PC-9 (cell line): ENCODE measurements around the gene IMPDH2. TPM values are rescaled to one million over a fixed set of nuclear protein-coding genes. Genes with fewer than 3 reads are reported as not detected.

Experiments used
- BruUV-seq: library from RNA; stranded (reverse); fragments of 400-500 nt; replicated peaks from 2 replicates; lab custom pipeline; 2021; lab: Mats Ljungman, UMichigan
- CTCF ChIA-PET: fragments of 300-600 bp; sonication (Branson Sonifier 250); formaldehyde crosslinking; loops from one replicate; lab custom pipeline; 2022; ENCODE audit warnings: antibody characterized with exemption; lab: Charles Lee
- POLR2A ChIA-PET: fragments of 300-600 bp; sonication (Branson Sonifier 250); formaldehyde crosslinking; loops from one replicate; lab custom pipeline; 2022; ENCODE audit warnings: antibody characterized with exemption; ENCODE audit not compliant: unreplicated experiment; lab: Charles Lee
- DNase-seq, 2 experiments: peaks; one replicate each; pipeline versions ENCODE4 v3.0.0 to v3.0.0-alpha.2; 2015 to 2022; ENCODE audit warnings: mixed read lengths in 1 of 2
- H2AFZ ChIP-seq: fragments of 200-600 bp; sonication (generic); 2 replicates; pipeline ENCODE4 v1.8.1; 2017; ENCODE audit warnings: antibody characterized with exemption
- H3F3A ChIP-seq: fragments of 200-600 bp; sonication (generic); 2 replicates; pipeline ENCODE4 v1.8.1; 2017; ENCODE audit warnings: antibody characterized with exemption, mild to moderate bottlenecking, low read depth; ENCODE audit not compliant: insufficient read depth
- H3K27ac ChIP-seq: fragments of 200-600 bp; sonication (generic); 2 replicates; pipeline ENCODE4 v1.6.1; 2016; ENCODE audit warnings: mixed run types
- H3K27me3 ChIP-seq: fragments of 200-600 bp; sonication (generic); 2 replicates; pipeline ENCODE4 v1.6.1; 2016; ENCODE audit warnings: low read depth, mixed run types; ENCODE audit not compliant: insufficient read depth
- H3K36me3 ChIP-seq: fragments of 200-600 bp; sonication (generic); 2 replicates; pipeline ENCODE4 v1.6.1; 2016; ENCODE audit warnings: low read depth, mixed run types
- H3K4me1 ChIP-seq: fragments of 200-600 bp; sonication (generic); replicated peaks from 2 replicates; pipeline ENCODE4 v1.6.1; 2016; ENCODE audit warnings: mixed run types; ENCODE audit not compliant: insufficient read depth
- H3K4me2 ChIP-seq: fragments of 200-600 bp; sonication (generic); 2 replicates; pipeline ENCODE4 v1.6.1; 2017; ENCODE audit warnings: mixed run types
- H3K4me3 ChIP-seq: fragments of 200-600 bp; sonication (generic); 2 replicates; pipeline ENCODE4 v1.6.1; 2016; ENCODE audit warnings: mixed run types
- H3K79me2 ChIP-seq: fragments of 200-600 bp; sonication (generic); 2 replicates; pipeline ENCODE4 v1.6.1; 2017; ENCODE audit warnings: low read depth, mixed run types
- H3K9me2 ChIP-seq: fragments of 200-600 bp; sonication (generic); 2 replicates; pipeline ENCODE4 v1.8.1; 2017; ENCODE audit warnings: mild to moderate bottlenecking; ENCODE audit not compliant: insufficient read depth
- H3K9me3 ChIP-seq: fragments of 200-600 bp; sonication (generic); 2 replicates; pipeline ENCODE4 v1.8.1; 2016; ENCODE audit warnings: low read depth; ENCODE audit not compliant: insufficient read depth
- H4K20me1 ChIP-seq: fragments of 200-600 bp; sonication (generic); 2 replicates; pipeline ENCODE4 v1.8.1; 2017; ENCODE audit not compliant: insufficient read depth
- EZH2 ChIP-seq: fragments of 200-600 bp; sonication (generic); IDR thresholded peaks from 2 replicates; pipeline ENCODE4 v1.8.0; 2017; ENCODE audit warnings: antibody characterized with exemption, low read depth
- intact Hi-C: fragments of 100-400 bp; cut with micrococcal nuclease; formaldehyde crosslinking; loops from one replicate; pipeline ENCODE4 v1.10.0; 2022; ENCODE audit not compliant: unreplicated experiment
- total RNA-seq: library from RNA; stranded (reverse); gene quantifications from 2 replicates; pipeline ENCODE4 v1.2.3, GENCODE V29; 2021
- TF ChIP-seq, protein P1 (sequence below): fragments of 200-600 bp; sonication (generic); conservative IDR thresholded peaks from 2 replicates; pipeline ENCODE4 v1.6.1; 2017; ENCODE audit warnings: mixed run types, antibody characterized with exemption, mild to moderate bottlenecking, moderate library complexity

IMPDH2 gene
- total RNA-seq, 1 experiment from 2014 or later: 190 TPM

DNA sequence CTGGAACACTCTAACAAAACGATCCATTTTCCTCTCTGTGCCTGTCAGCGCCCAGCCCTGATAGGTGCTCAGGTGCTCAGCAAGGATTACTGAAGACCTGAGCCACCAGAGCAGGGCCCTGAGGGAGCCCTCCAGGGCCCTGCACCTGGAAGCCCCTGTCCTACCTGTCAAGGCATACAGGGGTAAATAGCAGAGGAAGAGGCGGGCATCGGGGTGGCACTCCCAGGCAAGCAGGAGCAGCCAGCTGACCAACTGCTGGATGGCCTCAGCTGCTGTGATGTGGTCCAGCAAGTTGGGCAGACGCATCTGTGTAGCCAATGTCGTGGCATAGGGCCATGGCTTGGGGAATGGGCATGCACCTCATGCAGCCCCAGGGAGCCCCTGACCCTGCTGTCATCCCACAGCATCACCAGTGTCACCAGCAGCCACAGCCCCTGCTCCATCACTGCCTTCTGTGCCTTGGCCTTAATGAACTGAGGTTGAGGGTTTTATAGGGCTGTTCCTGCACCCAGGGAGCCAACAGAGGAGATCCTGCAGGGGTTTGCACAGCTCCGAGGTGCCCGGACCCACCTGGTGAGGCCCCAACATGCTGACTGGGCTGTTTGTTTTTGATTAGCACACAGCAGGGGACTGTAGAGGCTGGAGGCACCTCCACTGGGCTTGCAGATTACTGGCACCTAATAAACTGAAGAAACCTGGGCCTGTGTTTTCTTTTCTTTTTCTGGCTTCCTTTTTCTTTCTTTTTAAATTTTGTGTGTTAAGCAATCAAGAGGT is 29.9 kb downstream of the IMPDH2 start:
- H2AFZ ChIP-seq: no peak overlapping the region
- no peaks in the 10 kb centered on the region for H3K79me2 ChIP-seq
- intact Hi-C loops: no loop called here
- ChIA-PET POLR2A (interaction anchor here (0.7 kb wide), 1 partner anchor 69 kb away, joined by 11 read pairs; no protein-coding TSS in a partner anchor), CTCF (no interaction called here)
- no TSS peak for BruUV-seq
- no peaks in the 10 kb centered on the region for H3K36me3 ChIP-seq
- no peak for TF ChIP-seq EZH2
- TF ChIP-seq, protein P1, sequence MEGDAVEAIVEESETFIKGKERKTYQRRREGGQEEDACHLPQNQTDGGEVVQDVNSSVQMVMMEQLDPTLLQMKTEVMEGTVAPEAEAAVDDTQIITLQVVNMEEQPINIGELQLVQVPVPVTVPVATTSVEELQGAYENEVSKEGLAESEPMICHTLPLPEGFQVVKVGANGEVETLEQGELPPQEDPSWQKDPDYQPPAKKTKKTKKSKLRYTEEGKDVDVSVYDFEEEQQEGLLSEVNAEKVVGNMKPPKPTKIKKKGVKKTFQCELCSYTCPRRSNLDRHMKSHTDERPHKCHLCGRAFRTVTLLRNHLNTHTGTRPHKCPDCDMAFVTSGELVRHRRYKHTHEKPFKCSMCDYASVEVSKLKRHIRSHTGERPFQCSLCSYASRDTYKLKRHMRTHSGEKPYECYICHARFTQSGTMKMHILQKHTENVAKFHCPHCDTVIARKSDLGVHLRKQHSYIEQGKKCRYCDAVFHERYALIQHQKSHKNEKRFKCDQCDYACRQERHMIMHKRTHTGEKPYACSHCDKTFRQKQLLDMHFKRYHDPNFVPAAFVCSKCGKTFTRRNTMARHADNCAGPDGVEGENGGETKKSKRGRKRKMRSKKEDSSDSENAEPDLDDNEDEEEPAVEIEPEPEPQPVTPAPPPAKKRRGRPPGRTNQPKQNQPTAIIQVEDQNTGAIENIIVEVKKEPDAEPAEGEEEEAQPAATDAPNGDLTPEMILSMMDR: no peak
- H3K9me2 ChIP-seq: no peaks in the 10 kb centered on the region
- H3K4me3 ChIP-seq: no peak overlapping the region
- H3K4me1 ChIP-seq: no peaks in the 10 kb centered on the region
- H3K9me3 ChIP-seq: no peaks in the 10 kb centered on the region
- H3K27ac ChIP-seq: no peak overlapping the region
- H3F3A ChIP-seq: no peaks in the 10 kb centered on the region
- no peaks in the 10 kb centered on the region for H4K20me1 ChIP-seq
- H3K4me2 ChIP-seq: no peak overlapping the region
- H3K27me3 ChIP-seq: no peaks in the 10 kb centered on the region
- no peak for DNase-seq

DNA sequence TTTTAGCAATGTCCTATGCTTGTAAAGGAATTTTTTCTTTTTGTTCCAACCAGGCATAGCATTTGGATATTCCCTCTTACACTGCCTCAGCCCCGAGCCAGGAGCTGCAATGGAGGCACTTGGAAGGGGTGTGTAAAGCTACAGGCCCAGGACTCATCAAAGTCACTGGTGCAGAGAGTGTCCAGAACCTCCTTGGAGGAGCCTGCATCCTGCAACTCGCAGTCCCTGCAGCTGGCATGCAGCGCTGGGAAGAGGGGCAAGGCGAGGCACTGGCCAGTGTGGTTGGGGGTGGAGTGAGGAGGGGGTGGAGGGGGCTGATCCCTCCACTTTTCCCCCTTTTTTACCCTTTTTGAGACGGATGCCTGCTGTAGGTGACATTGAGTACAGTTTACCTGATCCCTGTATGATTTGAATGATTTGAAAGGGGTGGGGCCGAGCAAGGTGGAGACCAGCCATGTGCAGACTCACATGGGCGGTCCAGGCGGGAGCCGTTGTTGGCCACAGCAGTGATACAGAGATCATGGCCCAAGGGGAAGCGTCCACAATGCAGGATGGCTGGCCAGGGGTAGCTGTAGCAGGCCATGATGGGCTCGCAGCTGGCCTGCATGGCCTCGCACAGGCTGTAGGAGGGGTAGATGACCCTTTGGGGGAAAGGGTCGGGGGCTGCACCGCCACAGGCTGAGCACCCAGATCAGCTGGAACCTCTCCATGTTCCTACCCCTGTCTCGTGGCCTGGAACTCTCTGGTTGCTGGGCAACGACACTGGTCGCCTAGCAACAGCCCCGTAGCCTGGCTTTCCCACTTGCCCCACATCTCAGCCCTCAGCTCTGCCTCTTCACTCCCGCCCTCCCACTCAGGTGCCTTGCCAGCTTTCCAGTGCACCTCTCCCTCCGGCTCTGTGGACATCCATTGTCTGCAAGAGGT is 31.2 kb downstream of the IMPDH2 start:
- no peaks in the 10 kb centered on the region for H3K9me3 ChIP-seq
- ChIA-PET POLR2A (interaction anchor here (0.7 kb wide), 1 partner anchor 67 kb away, joined by 11 read pairs; no protein-coding TSS in a partner anchor), CTCF (no interaction called here)
- DNase-seq: no peak
- no peaks in the 10 kb centered on the region for H4K20me1 ChIP-seq
- no TSS peak for BruUV-seq
- H3K36me3 ChIP-seq: no peaks in the 10 kb centered on the region
- no peaks in the 10 kb centered on the region for H3F3A ChIP-seq
- peaks cover 5% of the 10 kb centered on the region; the same call in 1 of the 2 replicates for H3K79me2 ChIP-seq
- H2AFZ ChIP-seq: no peak overlapping the region
- no peak overlapping the region for H3K27ac ChIP-seq
- no peak overlapping the region for H3K4me2 ChIP-seq
- TF ChIP-seq, protein P1: no peak
- no peak for TF ChIP-seq EZH2
- H3K9me2 ChIP-seq: no peaks in the 10 kb centered on the region
- no peaks in the 10 kb centered on the region for H3K4me1 ChIP-seq
- H3K27me3 ChIP-seq: no peaks in the 10 kb centered on the region
- H3K4me3 ChIP-seq: no peak overlapping the region
- intact Hi-C loops: no loop called here

DNA sequence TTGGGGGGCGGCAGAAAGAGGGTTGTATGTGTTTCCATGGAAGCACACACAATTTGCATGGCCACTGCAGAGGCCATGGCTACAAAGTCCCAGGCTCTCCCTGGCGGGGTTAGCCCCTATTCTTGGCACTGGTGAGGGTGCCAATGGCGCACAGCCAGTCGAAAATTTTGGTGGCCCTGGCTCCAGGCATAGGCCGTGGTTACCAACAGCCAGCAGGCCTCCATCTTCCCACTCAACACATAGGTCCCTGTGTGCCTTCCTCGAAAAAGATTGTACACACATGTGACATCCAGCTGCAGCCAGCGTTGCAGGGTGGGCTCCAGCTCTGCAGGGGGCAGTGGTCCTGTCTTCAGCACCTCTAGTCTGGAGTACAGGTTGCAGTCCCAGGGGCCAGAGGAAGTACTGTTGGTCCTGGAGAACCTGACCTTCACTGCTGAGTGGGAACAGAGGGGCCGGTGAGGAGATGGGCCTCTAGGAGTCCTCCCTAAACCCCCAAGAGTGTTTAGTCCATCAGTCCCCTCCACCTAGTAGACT is 32.0 kb downstream of the IMPDH2 start:
- TF ChIP-seq EZH2: no peak
- TF ChIP-seq, protein P1: no peak
- no peaks in the 10 kb centered on the region for H3K4me1 ChIP-seq
- no peak for DNase-seq
- H3K4me2 ChIP-seq: no peak overlapping the region
- BruUV-seq: no TSS peak
- H3K27me3 ChIP-seq: no peaks in the 10 kb centered on the region
- H3K79me2 ChIP-seq: peaks cover 11% of the 10 kb centered on the region
- no peak overlapping the region for H3K4me3 ChIP-seq
- H3K9me3 ChIP-seq: no peaks in the 10 kb centered on the region
- H3K27ac ChIP-seq: no peak overlapping the region
- no peaks in the 10 kb centered on the region for H3F3A ChIP-seq
- H4K20me1 ChIP-seq: no peaks in the 10 kb centered on the region
- intact Hi-C loops: no loop called here
- H3K36me3 ChIP-seq: no peaks in the 10 kb centered on the region
- no peaks in the 10 kb centered on the region for H3K9me2 ChIP-seq
- POLR2A ChIA-PET: no interaction called here
- no peak overlapping the region for H2AFZ ChIP-seq
- CTCF ChIA-PET: no interaction called here
